ENCODE measurements around the gene GRPEL1. TPM values are rescaled to one million over a fixed set of nuclear protein-coding genes. Genes with fewer than 3 reads are reported as not detected.
A peak's percentile ranks its signal among the peaks of the same experiment; 100 is the strongest.

The GRPEL1 gene
- total and polyA plus RNA-seq, 2 experiments from 2014 or later: 28.3 to 56.5 TPM

- Histone ChIP-seq H4K20me1 (ENCODE audit: insufficient read depth, poor library complexity, severe bottlenecking) (no peaks in the 10 kb centered on the region), H3K9me3 (ENCODE audit: low read depth) (no peaks in the 10 kb centered on the region), H3K4me3 (no peak overlapping the region), H3K9me2 (replicated peaks; ENCODE audit: insufficient read depth) (no peaks in the 10 kb centered on the region), H3K27me3 (no peaks in the 10 kb centered on the region), H2AFZ (no peak overlapping the region), H3K4me2 (no peak overlapping the region), H3K4me1 (ENCODE audit: insufficient read depth) (peaks cover 23% of the 10 kb centered on the region), H3K27ac (no peak overlapping the region), H3K36me3 (replicated peaks; ENCODE audit: insufficient read depth, low read depth) (no peaks in the 10 kb centered on the region), H3K79me2 (peaks cover 3% of the 10 kb centered on the region)
- no peak for DNase-seq (ENCODE audit: low spot score)
- 91% methylated on average over 6 of the region's 6 CpGs for WGBS (ENCODE audit: low lambda C conversion rate, missing lambda C conversion rate)
- TF ChIP-seq EZH2phosphoT487 (IDR thresholded peaks at IDR 0.05; ENCODE audit: low read depth, severe bottlenecking, unreplicated experiment) (no peak), EZH2 (IDR thresholded peaks at IDR 0.05; ENCODE audit: borderline replicate concordance) (no peak)
- TF ChIP-seq, protein P1, sequence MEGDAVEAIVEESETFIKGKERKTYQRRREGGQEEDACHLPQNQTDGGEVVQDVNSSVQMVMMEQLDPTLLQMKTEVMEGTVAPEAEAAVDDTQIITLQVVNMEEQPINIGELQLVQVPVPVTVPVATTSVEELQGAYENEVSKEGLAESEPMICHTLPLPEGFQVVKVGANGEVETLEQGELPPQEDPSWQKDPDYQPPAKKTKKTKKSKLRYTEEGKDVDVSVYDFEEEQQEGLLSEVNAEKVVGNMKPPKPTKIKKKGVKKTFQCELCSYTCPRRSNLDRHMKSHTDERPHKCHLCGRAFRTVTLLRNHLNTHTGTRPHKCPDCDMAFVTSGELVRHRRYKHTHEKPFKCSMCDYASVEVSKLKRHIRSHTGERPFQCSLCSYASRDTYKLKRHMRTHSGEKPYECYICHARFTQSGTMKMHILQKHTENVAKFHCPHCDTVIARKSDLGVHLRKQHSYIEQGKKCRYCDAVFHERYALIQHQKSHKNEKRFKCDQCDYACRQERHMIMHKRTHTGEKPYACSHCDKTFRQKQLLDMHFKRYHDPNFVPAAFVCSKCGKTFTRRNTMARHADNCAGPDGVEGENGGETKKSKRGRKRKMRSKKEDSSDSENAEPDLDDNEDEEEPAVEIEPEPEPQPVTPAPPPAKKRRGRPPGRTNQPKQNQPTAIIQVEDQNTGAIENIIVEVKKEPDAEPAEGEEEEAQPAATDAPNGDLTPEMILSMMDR (IDR thresholded peaks at IDR 0.05; ENCODE audit: poor library complexity): no peak
These were observed 50.3 kb downstream of the GRPEL1 start for GRCh38 chr4:7017446-7018048.

- TF ChIP-seq, protein P1 (IDR thresholded peaks at IDR 0.05; ENCODE audit: poor library complexity): no peak
- TF ChIP-seq EZH2 (IDR thresholded peaks at IDR 0.05; ENCODE audit: borderline replicate concordance) (no peak), EZH2phosphoT487 (IDR thresholded peaks at IDR 0.05; ENCODE audit: low read depth, severe bottlenecking, unreplicated experiment) (no peak)
- Histone ChIP-seq H3K9me3 (ENCODE audit: low read depth) (no peaks in the 10 kb centered on the region), H3K36me3 (replicated peaks; ENCODE audit: insufficient read depth, low read depth) (no peaks in the 10 kb centered on the region), H3K9me2 (replicated peaks; ENCODE audit: insufficient read depth) (no peaks in the 10 kb centered on the region), H3K27ac (peak overlapping the region; percentile 42), H4K20me1 (ENCODE audit: insufficient read depth, poor library complexity, severe bottlenecking) (no peaks in the 10 kb centered on the region), H2AFZ (no peak overlapping the region), H3K27me3 (no peaks in the 10 kb centered on the region), H3K4me2 (no peak overlapping the region), H3K79me2 (peaks cover 3% of the 10 kb centered on the region), H3K4me3 (no peak overlapping the region), H3K4me1 (ENCODE audit: insufficient read depth) (peaks cover 18% of the 10 kb centered on the region)
- WGBS (ENCODE audit: low lambda C conversion rate, missing lambda C conversion rate): 75% methylated on average over 6 of the region's 6 CpGs
- no peak for DNase-seq (ENCODE audit: low spot score)
These were observed 51.4 kb downstream of the GRPEL1 start for GRCh38 chr4:7016512-7016911.

DNA sequence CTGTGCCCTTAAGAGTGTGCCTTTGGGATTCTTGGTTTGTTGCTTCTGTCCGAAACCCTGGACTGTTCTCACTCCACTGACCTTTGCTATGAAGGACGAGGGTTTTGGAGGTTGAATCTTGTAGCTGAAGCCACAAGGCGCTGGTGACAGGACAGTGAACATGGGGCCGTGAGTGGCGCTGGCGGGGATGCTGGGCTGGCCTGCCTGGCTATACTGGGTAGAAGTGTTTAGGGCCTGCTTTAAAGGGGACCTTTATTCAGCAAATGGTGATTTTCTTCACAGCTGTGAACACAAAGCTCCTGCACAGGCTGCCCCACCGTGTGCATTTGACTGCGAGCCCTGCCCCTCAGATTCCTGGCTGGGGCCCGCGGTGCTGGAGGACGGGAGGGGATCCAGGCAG, 51.8 kb downstream of the GRPEL1 start:
- peak overlapping the region; percentile 42 for H3K27ac ChIP-seq
- H3K27me3 ChIP-seq: no peaks in the 10 kb centered on the region
- peaks cover 16% of the 10 kb centered on the region for H3K4me1 ChIP-seq (ENCODE audit: insufficient read depth)
- TF ChIP-seq, protein P1 (IDR thresholded peaks at IDR 0.05; ENCODE audit: poor library complexity): no peak
- TF ChIP-seq EZH2 (IDR thresholded peaks at IDR 0.05; ENCODE audit: borderline replicate concordance) (no peak), EZH2phosphoT487 (IDR thresholded peaks at IDR 0.05; ENCODE audit: low read depth, severe bottlenecking, unreplicated experiment) (no peak)
- no peaks in the 10 kb centered on the region for H4K20me1 ChIP-seq (ENCODE audit: insufficient read depth, poor library complexity, severe bottlenecking)
- H3K4me3 ChIP-seq: no peak overlapping the region
- H3K79me2 ChIP-seq: peaks cover 3% of the 10 kb centered on the region
- no peak overlapping the region for H3K4me2 ChIP-seq
- WGBS (ENCODE audit: low lambda C conversion rate, missing lambda C conversion rate): 66% methylated on average over 11 of the region's 11 CpGs
- H3K36me3 ChIP-seq (replicated peaks; ENCODE audit: insufficient read depth, low read depth): no peaks in the 10 kb centered on the region
- H3K9me2 ChIP-seq (replicated peaks; ENCODE audit: insufficient read depth): no peaks in the 10 kb centered on the region
- no peak for DNase-seq (ENCODE audit: low spot score)
- H2AFZ ChIP-seq: no peak overlapping the region
- H3K9me3 ChIP-seq (ENCODE audit: low read depth): no peaks in the 10 kb centered on the region

Measured in hepatocyte (in vitro differentiated cells).